Kidney (tissue), 14 donors: Measurements from ENCODE around the gene ARID1B. TPM values are rescaled to one million over a fixed set of nuclear protein-coding genes. Genes with fewer than 3 reads are reported as not detected.
A peak's percentile ranks its signal among the peaks of the same experiment; 100 is the strongest.

Source experiments
- DNase-seq, 5 donors: peaks; one replicate each; pipeline ENCODE4 v3.0.0-alpha.2; 2013 to 2020
- FAIRE-seq: peaks from 2 replicates; lab custom pipeline; 2012; peaks lifted over from hg19 to GRCh38; lab: Jason Lieb, UNC
- H3K27ac ChIP-seq, 2 donors: one replicate each; pipeline ENCODE4 v1.7.0; 2013; ENCODE audit warnings: low read depth in 2 of 2, low read length in 2 of 2, inconsistent platforms in 1 of 2
- H3K27me3 ChIP-seq: one replicate; pipeline ENCODE4 v1.7.1; 2013; ENCODE audit warnings: low read length, inconsistent platforms; ENCODE audit not compliant: control insufficient read depth, insufficient read depth
- H3K36me3 ChIP-seq, 3 donors: one replicate each; pipeline versions ENCODE4 v1.7.0 to v1.7.1; 2013; ENCODE audit warnings: low read length in 3 of 3, control low read depth in 1 of 3, inconsistent platforms in 1 of 3; ENCODE audit not compliant: insufficient read depth in 3 of 3, control insufficient read depth in 2 of 3
- H3K4me1 ChIP-seq, 3 donors: one replicate each; pipeline versions ENCODE4 v1.7.0 to v1.7.1; 2013; ENCODE audit warnings: low read length in 3 of 3, inconsistent platforms in 1 of 3, low read depth in 1 of 3; ENCODE audit not compliant: control insufficient read depth in 2 of 3, insufficient read depth in 2 of 3
- H3K4me3 ChIP-seq, 3 donors: one replicate each; pipeline versions ENCODE4 v1.7.0 to v1.8.1; 2013; ENCODE audit warnings: low read length in 3 of 3, control low read depth in 1 of 3, inconsistent platforms in 1 of 3
- H3K9ac ChIP-seq, 3 donors: one replicate each; pipeline versions ENCODE4 v1.7.0 to v1.7.1; 2013; ENCODE audit warnings: low read length in 3 of 3, control low read depth in 1 of 3, inconsistent platforms in 1 of 3
- H3K9me3 ChIP-seq, 3 donors: one replicate each; pipeline versions ENCODE4 v1.7.0 to v1.7.1; 2013; ENCODE audit warnings: low read length in 3 of 3, control low read depth in 1 of 3, inconsistent platforms in 1 of 3; ENCODE audit not compliant: control insufficient read depth in 2 of 3, insufficient read depth in 1 of 3
- CTCF ChIP-seq: IDR thresholded peaks from 3 replicates; pipeline ENCODE4 v1.5.1; 2012; ENCODE audit warnings: mild to moderate bottlenecking, moderate library complexity, borderline replicate concordance; ENCODE audit not compliant: insufficient read depth; ENCODE audit errors: extremely low read depth
- intact Hi-C: fragments of 100-400 bp; cut with DNase I; formaldehyde crosslinking; loops from one replicate; pipeline ENCODE4 v1.11.1; 2022
- polyA plus RNA-seq: library from polyadenylated mRNA; stranded (reverse); fragments of 350-450 nt; fragmentation: Illumina TruSeq; extraction: RNeasy Lipid Tissue Mini Kit (QIAGEN cat#74804); gene quantifications from one replicate; pipeline ENCODE4 v1.2.3, GENCODE V29; 2014; ENCODE audit warnings: low read depth, low replicate concordance; ENCODE audit not compliant: insufficient read depth
- total RNA-seq: library from RNA; stranded (reverse); fragmentation: NEBNext Ultra II Directional; extraction: Animal tissue kit (Norgen Biotek cat#: 25700); gene quantifications from one replicate; pipeline ENCODE4 v1.2.1, GENCODE V29; 2021
- donor health status: control.
- donor health status: control.
- donor health status: control.
- donor health status: control.
- donor health status: control.
- donor health status: DM: yes; HTN: yes; CAD: no.
- donor health status: Normal renal cell carcinoma (clear cell type).

Gene ARID1B
- total and polyA plus RNA-seq, 2 donors from 2014 or later = 16.4 to 110 TPM

GRCh38 chr6:157240960-157241311, 463.8 kb downstream of the ARID1B start:
- Histone ChIP-seq H3K9me3 (no peaks in the 10 kb centered on the region), H3K27ac (peak overlapping the region; percentile 75 to 82), H3K9ac (no peak overlapping the region), H3K27me3 (peaks cover 2% of the 10 kb centered on the region), H3K4me1 (peaks cover 0 to 15% (median 0%) of the 10 kb centered on the region in 3 donors), H3K36me3 (no peaks in the 10 kb centered on the region), H3K4me3 (no peak overlapping the region)
- TF ChIP-seq CTCF = no peak
- DNase-seq (no peak), FAIRE-seq (no peak)
- intact Hi-C loops = no loop called here

- Histone ChIP-seq H3K9me3 (no peaks in the 10 kb centered on the region), H3K27ac (no peak overlapping the region), H3K4me1 (peaks cover 0 to 10% (median 0%) of the 10 kb centered on the region in 3 donors), H3K27me3 (peaks cover 2% of the 10 kb centered on the region), H3K4me3 (no peak overlapping the region), H3K36me3 (no peaks in the 10 kb centered on the region), H3K9ac (no peak overlapping the region)
- FAIRE-seq (no peak), DNase-seq (no peak)
- TF ChIP-seq CTCF = no peak
- intact Hi-C loops = no loop called here
Observed at GRCh38 chr6:157242791-157243190, 465.6 kb downstream of the ARID1B start.

GRCh38 chr6:157244175-157244574, 467.0 kb downstream of the ARID1B start:
- no peak for TF ChIP-seq CTCF
- H3K9ac ChIP-seq = no peak overlapping the region
- peak in 1 of 5 donors; percentile 30 for DNase-seq
- no peak overlapping the region for H3K27ac ChIP-seq
- no peaks in the 10 kb centered on the region for H3K27me3 ChIP-seq
- no peaks in the 10 kb centered on the region for H3K9me3 ChIP-seq
- intact Hi-C loops = no loop called here
- peaks cover 0 to 10% (median 0%) of the 10 kb centered on the region in 3 donors for H3K4me1 ChIP-seq
- no peaks in the 10 kb centered on the region for H3K36me3 ChIP-seq
- H3K4me3 ChIP-seq = no peak overlapping the region
- FAIRE-seq = no peak

GRCh38 chr6:157244780-157245179, 467.6 kb downstream of the ARID1B start:
- H3K4me1 ChIP-seq = peaks cover 0 to 8% (median 0%) of the 10 kb centered on the region in 3 donors
- DNase-seq (no peak), FAIRE-seq (no peak)
- no peak overlapping the region for H3K27ac ChIP-seq
- H3K27me3 ChIP-seq = no peaks in the 10 kb centered on the region
- H3K9ac ChIP-seq = no peak overlapping the region
- no peaks in the 10 kb centered on the region for H3K9me3 ChIP-seq
- H3K4me3 ChIP-seq = no peak overlapping the region
- H3K36me3 ChIP-seq = no peaks in the 10 kb centered on the region
- TF ChIP-seq CTCF = no peak
- intact Hi-C loops = no loop called here
